ENCODE data around the gene POP7. TPM values are rescaled to one million over a fixed set of nuclear protein-coding genes. Genes with fewer than 3 reads are reported as not detected.

The POP7 gene
- total RNA-seq, 1 experiment from 2014 or later, result 72.6 TPM

- Histone ChIP-seq H3K36me3 (ENCODE audit: insufficient read depth, low read length, poor library complexity, severe bottlenecking) (peaks cover 3% of the 10 kb centered on the region), H3K27ac (ENCODE audit: low read depth, low read length, poor library complexity, severe bottlenecking) (no peak overlapping the region), H3K4me3 (ENCODE audit: low read depth, low read length, poor library complexity, severe bottlenecking) (no peak overlapping the region), H3K27me3 (replicated peaks; ENCODE audit: insufficient read depth, low read depth, low read length, poor library complexity) (no peaks in the 10 kb centered on the region), H3K4me1 (ENCODE audit: insufficient read depth, low read length, poor library complexity, severe bottlenecking) (no peaks in the 10 kb centered on the region), H3K9me3 (ENCODE audit: low read depth, low read length, poor library complexity, severe bottlenecking) (no peaks in the 10 kb centered on the region)
- DNase-seq (ENCODE audit: low spot score), result no peak
- TF ChIP-seq, protein P1, sequence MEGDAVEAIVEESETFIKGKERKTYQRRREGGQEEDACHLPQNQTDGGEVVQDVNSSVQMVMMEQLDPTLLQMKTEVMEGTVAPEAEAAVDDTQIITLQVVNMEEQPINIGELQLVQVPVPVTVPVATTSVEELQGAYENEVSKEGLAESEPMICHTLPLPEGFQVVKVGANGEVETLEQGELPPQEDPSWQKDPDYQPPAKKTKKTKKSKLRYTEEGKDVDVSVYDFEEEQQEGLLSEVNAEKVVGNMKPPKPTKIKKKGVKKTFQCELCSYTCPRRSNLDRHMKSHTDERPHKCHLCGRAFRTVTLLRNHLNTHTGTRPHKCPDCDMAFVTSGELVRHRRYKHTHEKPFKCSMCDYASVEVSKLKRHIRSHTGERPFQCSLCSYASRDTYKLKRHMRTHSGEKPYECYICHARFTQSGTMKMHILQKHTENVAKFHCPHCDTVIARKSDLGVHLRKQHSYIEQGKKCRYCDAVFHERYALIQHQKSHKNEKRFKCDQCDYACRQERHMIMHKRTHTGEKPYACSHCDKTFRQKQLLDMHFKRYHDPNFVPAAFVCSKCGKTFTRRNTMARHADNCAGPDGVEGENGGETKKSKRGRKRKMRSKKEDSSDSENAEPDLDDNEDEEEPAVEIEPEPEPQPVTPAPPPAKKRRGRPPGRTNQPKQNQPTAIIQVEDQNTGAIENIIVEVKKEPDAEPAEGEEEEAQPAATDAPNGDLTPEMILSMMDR (conservative IDR thresholded peaks at IDR 0.05; ENCODE audit: low read depth, low read length), result no peak
- no TSS peak for BruUV-seq (replicated peaks)
- CTCF ChIA-PET, result interaction anchor here (0.7 kb wide), 1 partner anchor 200 kb away, joined by 4 read pairs; no protein-coding TSS in a partner anchor
- intact Hi-C loops (cut with micrococcal nuclease; ENCODE audit: unreplicated experiment), result loop anchor here (5.0 to 10.0 kb wide), 3 partner anchors 39 to 194 kb away; partner anchors contain the start of genes FBXO24, LRCH4 and TSC22D4
- POLR2A ChIA-PET (ENCODE audit: low non-redundant PET), result interaction anchor here (0.7 kb wide), 2 partner anchors 144 to 580 kb away, joined by 3 to 26 read pairs; no protein-coding TSS in a partner anchor
These were observed 34.3 kb upstream of the POP7 start for GRCh38 chr7:100671353-100672327.

GRCh38 chr7:100673302-100673941 is 32.5 kb upstream of the POP7 start, which contains the start of gene GNB2:
GNB2 (plus strand) TSS chr7:100673740; CDS start chr7:100676266, 2,526 bp downstream.
- no peaks in the 10 kb centered on the region for H3K4me1 ChIP-seq (ENCODE audit: insufficient read depth, low read length, poor library complexity, severe bottlenecking)
- intact Hi-C loops (cut with micrococcal nuclease; ENCODE audit: unreplicated experiment), result loop anchor here (5.0 to 10.0 kb wide), 3 partner anchors 41 to 196 kb away; partner anchors contain the start of genes FBXO24, LRCH4 and TSC22D4
- H3K4me3 ChIP-seq (ENCODE audit: low read depth, low read length, poor library complexity, severe bottlenecking), result peak within 1 kb of the TSS; percentile 98
- TF ChIP-seq, protein P1 (conservative IDR thresholded peaks at IDR 0.05; ENCODE audit: low read depth, low read length), result no peak
- no peak for TF ChIP-seq EZH2 (IDR thresholded peaks at IDR 0.05; ENCODE audit: borderline replicate concordance, low read depth, low read length, poor library complexity, severe bottlenecking)
- no peaks in the 10 kb centered on the region for H3K9me3 ChIP-seq (ENCODE audit: low read depth, low read length, poor library complexity, severe bottlenecking)
- ChIA-PET POLR2A (ENCODE audit: low non-redundant PET) (no interaction called here), CTCF (no interaction called here)
- H3K27me3 ChIP-seq (replicated peaks; ENCODE audit: insufficient read depth, low read depth, low read length, poor library complexity), result no peaks in the 10 kb centered on the region
- H3K27ac ChIP-seq (ENCODE audit: low read depth, low read length, poor library complexity, severe bottlenecking), result peak within 1 kb of the TSS; percentile 99
- peak; percentile 99 for DNase-seq (ENCODE audit: low spot score)
- no TSS peak for BruUV-seq (replicated peaks)
- H3K36me3 ChIP-seq (ENCODE audit: insufficient read depth, low read length, poor library complexity, severe bottlenecking), result peaks cover 18% of the 10 kb centered on the region

- TF ChIP-seq EZH2 (IDR thresholded peaks at IDR 0.05; ENCODE audit: borderline replicate concordance, low read depth, low read length, poor library complexity, severe bottlenecking), result no peak
- TF ChIP-seq, protein P1 (conservative IDR thresholded peaks at IDR 0.05; ENCODE audit: low read depth, low read length), result no peak
- no TSS peak for BruUV-seq (replicated peaks)
- Histone ChIP-seq H3K27me3 (replicated peaks; ENCODE audit: insufficient read depth, low read depth, low read length, poor library complexity) (no peaks in the 10 kb centered on the region), H3K36me3 (ENCODE audit: insufficient read depth, low read length, poor library complexity, severe bottlenecking) (peaks cover 24% of the 10 kb centered on the region), H3K4me3 (ENCODE audit: low read depth, low read length, poor library complexity, severe bottlenecking) (peak overlapping the region; percentile 98), H3K27ac (ENCODE audit: low read depth, low read length, poor library complexity, severe bottlenecking) (peak overlapping the region; percentile 99), H3K9me3 (ENCODE audit: low read depth, low read length, poor library complexity, severe bottlenecking) (no peaks in the 10 kb centered on the region), H3K4me1 (ENCODE audit: insufficient read depth, low read length, poor library complexity, severe bottlenecking) (no peaks in the 10 kb centered on the region)
- intact Hi-C loops (cut with micrococcal nuclease; ENCODE audit: unreplicated experiment), result loop anchor here (5.0 to 10.0 kb wide), 3 partner anchors 42 to 197 kb away; partner anchors contain the start of genes FBXO24, LRCH4 and TSC22D4
- peak; percentile 63 for DNase-seq (ENCODE audit: low spot score)
- ChIA-PET POLR2A (ENCODE audit: low non-redundant PET) (no interaction called here), CTCF (no interaction called here)
These were observed 31.9 kb upstream of the POP7 start for GRCh38 chr7:100673942-100674410.

Data from A673 (cell line).